ENCODE results near the gene UTS2R. TPM values are rescaled to one million over a fixed set of nuclear protein-coding genes. Genes with fewer than 3 reads are reported as not detected.

UTS2R gene
- total RNA-seq, 1 donor from 2014 or later: not detected

GRCh38 chr17:82350182-82351030 lies 21.2 kb upstream of the UTS2R start:
- Histone ChIP-seq H3K36me3 (no peaks in the 10 kb centered on the region), H3K4me3 (no peak overlapping the region), H3K27me3 (peaks cover 14% of the 10 kb centered on the region), H3K27ac (no peak overlapping the region), H3K4me1 (no peaks in the 10 kb centered on the region), H3K9me3 (no peaks in the 10 kb centered on the region)
- no peak for ATAC-seq
- peak; percentile 7 for TF ChIP-seq CTCF (IDR thresholded peaks at IDR 0.05)
- no peak for DNase-seq
- intact Hi-C loops (cut with DNase I): loop anchor here (10.0 kb wide), 2 partner anchors 54 to 204 kb away; no protein-coding TSS in a partner anchor

GRCh38 chr17:82351254-82351712 lies 20.3 kb upstream of the UTS2R start:
- ATAC-seq (no peak), DNase-seq (no peak)
- TF ChIP-seq CTCF (IDR thresholded peaks at IDR 0.05): no peak
- Histone ChIP-seq H3K4me3 (no peak overlapping the region), H3K27me3 (peaks cover 14% of the 10 kb centered on the region), H3K36me3 (no peaks in the 10 kb centered on the region), H3K9me3 (no peaks in the 10 kb centered on the region), H3K27ac (no peak overlapping the region), H3K4me1 (no peaks in the 10 kb centered on the region)
- intact Hi-C loops (cut with DNase I): loop anchor here (10.0 kb wide), 2 partner anchors 54 to 204 kb away; no protein-coding TSS in a partner anchor

- ATAC-seq (peak; percentile 85), DNase-seq (peak; percentile 87)
- Histone ChIP-seq H3K36me3 (no peaks in the 10 kb centered on the region), H3K9me3 (no peaks in the 10 kb centered on the region), H3K27ac (no peak overlapping the region), H3K4me3 (no peak overlapping the region), H3K4me1 (no peaks in the 10 kb centered on the region), H3K27me3 (peaks cover 14% of the 10 kb centered on the region)
- peak; percentile 97 for TF ChIP-seq CTCF (IDR thresholded peaks at IDR 0.05)
- intact Hi-C loops (cut with DNase I): loop anchor here (10.0 kb wide), 2 partner anchors 53 to 203 kb away; no protein-coding TSS in a partner anchor
These were observed 19.7 kb upstream of the UTS2R start for GRCh38 chr17:82351713-82352488.

- peaks cover 10% of the 10 kb centered on the region for H3K27me3 ChIP-seq
- DNase-seq: no peak
- no peak overlapping the region for H3K27ac ChIP-seq
- no peak for TF ChIP-seq CTCF (IDR thresholded peaks at IDR 0.05)
- no peaks in the 10 kb centered on the region for H3K9me3 ChIP-seq
- intact Hi-C loops (cut with DNase I): loop anchor here (10.0 kb wide), 2 partner anchors 51 to 201 kb away; no protein-coding TSS in a partner anchor
- H3K36me3 ChIP-seq: no peaks in the 10 kb centered on the region
- no peaks in the 10 kb centered on the region for H3K4me1 ChIP-seq
- H3K4me3 ChIP-seq: no peak overlapping the region
- no peak for ATAC-seq
These were observed 18.1 kb upstream of the UTS2R start for GRCh38 chr17:82353484-82353883.

- no peak overlapping the region for H3K4me3 ChIP-seq
- no peaks in the 10 kb centered on the region for H3K36me3 ChIP-seq
- TF ChIP-seq CTCF (IDR thresholded peaks at IDR 0.05): no peak
- ATAC-seq (no peak), DNase-seq (no peak)
- H3K9me3 ChIP-seq: no peaks in the 10 kb centered on the region
- peaks cover 14% of the 10 kb centered on the region for H3K27me3 ChIP-seq
- no peaks in the 10 kb centered on the region for H3K4me1 ChIP-seq
- intact Hi-C loops (cut with DNase I): loop anchor here (10.0 kb wide), 2 partner anchors 50 to 200 kb away; no protein-coding TSS in a partner anchor
- no peak overlapping the region for H3K27ac ChIP-seq
These were observed 16.7 kb upstream of the UTS2R start for GRCh38 chr17:82354804-82355308.
